Activated T-helper 1 cell treated with Interleukin-2 at 50 U/mL for 16 hours (primary cell): ENCODE measurements around the gene MITF.

Experiments used
- DNase-seq: peaks from one replicate; pipeline ENCODE4 v3.0.0-alpha.2; 2020; ENCODE audit warnings: low read depth

MITF gene

DNA sequence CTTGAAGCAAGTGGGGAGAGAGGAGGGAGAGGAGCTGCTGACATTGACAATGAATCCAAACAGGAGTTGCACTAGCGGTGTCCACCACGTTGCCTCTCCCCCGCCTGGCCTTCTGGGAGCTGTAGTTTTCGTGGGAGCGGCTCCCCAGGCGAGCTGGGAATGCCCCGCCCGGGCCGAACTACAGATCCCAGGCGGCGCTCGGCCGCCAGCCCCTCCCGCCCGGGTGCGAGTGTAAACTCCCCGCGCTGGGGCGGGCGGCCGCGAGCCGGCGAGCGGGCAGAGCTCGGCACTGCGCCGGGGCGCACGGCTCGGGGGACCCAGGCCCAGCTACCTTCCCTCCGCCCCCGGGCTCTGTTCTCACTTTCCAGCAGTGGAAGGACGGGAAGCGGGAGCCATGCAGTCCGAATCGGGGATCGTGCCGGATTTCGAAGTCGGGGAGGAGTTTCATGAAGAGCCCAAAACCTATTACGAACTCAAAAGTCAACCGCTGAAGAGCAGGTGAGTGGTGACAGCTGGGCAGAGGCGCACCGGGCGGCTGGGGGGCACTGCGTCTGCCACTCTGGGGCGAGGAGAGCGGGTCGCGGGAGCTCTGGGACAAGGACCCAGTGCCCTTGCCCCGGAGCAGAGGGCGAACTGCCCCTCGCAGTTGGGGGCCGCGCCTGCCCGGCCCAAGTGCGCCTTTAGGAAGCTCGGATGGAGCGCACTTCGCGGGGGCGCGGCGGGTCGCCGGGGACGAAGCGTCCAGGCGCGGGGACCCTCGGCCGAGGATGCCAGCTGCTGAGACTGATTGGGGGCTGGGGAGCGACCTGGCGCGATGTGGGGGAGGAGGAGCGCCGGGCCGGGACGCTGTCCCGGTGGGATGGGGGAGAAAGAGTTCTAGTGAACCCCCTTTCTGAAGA lies at the start of gene MITF:
Gene MITF, plus strand, starts transcription at position 261 of the 899 bp plus-strand sequence. Its CDS starts 134 bp downstream, at position 395.
- no peak for DNase-seq

- no peak for DNase-seq
Measured at GRCh38 chr3:69691860-69692259, 47.4 kb upstream of the MITF start.

DNA sequence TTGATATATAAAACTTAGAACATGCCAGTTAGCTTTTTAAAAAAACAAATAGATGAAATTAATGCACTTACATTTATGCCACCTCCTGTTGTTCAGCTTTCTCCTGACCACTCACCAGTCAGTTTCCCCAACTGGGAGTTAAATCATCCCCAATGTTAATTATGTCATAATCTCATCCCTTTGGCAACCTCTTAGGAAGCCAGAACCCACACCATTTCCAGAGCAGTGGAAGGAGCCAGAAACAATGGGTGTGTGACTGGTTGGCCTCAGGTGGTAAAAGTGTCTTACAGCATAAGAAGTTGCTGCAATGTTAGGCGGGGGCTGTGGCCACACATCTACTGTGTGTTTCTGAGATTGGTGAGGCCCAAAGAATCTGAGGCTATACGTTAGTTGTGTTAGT lies 46.5 kb upstream of the MITF start:
- DNase-seq, result no peak

DNA sequence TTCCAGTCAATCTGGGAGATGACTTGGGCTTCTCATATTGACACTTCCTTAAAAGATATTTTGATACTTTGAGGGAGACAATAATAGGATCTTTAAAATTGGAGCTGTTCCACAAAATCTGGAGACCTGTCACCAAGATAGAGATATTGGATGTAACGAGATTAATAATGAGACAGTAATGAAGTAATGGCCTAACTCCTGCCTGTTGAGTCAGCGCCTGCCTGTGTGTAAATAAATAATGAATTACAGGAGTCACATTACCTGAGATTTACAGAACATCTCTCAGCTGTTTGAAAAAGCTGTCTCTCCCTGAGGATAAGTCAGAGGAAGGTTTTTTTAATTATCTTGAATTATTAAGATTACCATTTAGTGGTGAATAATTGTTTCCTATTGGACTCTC lies 43.8 kb upstream of the MITF start:
- no peak for DNase-seq

GRCh38 chr3:69695933-69696332 lies 43.3 kb upstream of the MITF start:
- no peak for DNase-seq

- DNase-seq, result no peak
Measured at GRCh38 chr3:69696367-69696766, 42.9 kb upstream of the MITF start.

DNA sequence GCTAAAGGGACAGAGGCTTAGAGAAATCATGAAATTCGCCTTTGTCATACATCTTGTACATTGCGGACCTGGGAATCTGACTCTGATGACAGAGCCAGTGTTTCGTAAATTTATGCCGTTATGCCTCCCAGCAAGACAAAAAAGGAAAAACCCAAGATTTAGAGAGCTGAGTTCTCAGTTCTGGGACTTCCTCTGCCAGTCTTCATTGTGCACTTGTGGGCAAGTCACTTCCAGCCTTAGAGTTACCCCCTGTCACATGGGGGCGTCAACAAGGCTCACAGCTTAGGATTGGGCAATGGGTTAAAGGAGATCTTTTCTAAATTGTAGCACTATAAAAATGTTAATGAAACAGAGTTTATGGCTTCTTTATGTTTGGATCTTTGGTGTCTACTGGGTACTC lies 41.9 kb upstream of the MITF start:
- DNase-seq, result no peak

- DNase-seq, result no peak
Measured at GRCh38 chr3:69698728-69699127, 40.5 kb upstream of the MITF start.

DNA sequence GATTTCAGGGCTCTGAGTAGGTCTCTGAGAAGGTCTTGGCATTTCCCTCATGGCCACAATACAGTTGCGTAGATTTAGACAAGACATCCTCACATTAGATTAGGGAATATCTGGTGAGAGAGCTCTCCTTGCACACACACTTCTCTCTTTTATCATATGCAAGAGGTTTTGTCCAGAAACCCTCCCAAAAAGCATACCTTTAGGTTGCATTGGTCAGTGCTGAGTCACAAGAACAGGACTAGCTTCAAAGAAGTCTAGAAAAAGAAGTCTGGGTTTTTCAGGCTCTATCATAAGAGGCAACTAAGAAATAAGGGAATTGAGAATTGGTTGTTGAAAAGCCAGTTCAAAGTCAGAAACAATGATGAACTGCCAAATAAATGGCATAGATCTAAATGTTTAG lies 40.1 kb upstream of the MITF start:
- no peak for DNase-seq

DNA sequence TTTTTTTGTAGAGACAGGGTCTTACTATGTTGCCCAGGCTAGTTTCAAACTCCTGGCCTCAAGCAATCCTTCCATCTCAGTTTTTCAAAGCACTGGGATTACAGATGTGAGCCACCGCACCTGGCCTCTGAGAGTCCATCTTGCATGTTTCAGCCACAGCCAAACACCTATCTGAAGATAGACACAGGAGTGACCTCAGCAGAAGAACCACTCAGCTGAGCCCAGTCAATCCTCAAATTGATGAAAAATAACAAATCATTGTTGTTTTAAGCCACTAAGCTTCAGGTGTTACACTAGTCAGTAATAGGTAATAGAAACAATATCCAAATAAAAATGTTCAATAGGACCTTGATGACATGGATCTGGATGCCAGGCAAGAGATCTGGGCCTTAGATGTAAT lies 38.3 kb upstream of the MITF start:
- no peak for DNase-seq

DNA sequence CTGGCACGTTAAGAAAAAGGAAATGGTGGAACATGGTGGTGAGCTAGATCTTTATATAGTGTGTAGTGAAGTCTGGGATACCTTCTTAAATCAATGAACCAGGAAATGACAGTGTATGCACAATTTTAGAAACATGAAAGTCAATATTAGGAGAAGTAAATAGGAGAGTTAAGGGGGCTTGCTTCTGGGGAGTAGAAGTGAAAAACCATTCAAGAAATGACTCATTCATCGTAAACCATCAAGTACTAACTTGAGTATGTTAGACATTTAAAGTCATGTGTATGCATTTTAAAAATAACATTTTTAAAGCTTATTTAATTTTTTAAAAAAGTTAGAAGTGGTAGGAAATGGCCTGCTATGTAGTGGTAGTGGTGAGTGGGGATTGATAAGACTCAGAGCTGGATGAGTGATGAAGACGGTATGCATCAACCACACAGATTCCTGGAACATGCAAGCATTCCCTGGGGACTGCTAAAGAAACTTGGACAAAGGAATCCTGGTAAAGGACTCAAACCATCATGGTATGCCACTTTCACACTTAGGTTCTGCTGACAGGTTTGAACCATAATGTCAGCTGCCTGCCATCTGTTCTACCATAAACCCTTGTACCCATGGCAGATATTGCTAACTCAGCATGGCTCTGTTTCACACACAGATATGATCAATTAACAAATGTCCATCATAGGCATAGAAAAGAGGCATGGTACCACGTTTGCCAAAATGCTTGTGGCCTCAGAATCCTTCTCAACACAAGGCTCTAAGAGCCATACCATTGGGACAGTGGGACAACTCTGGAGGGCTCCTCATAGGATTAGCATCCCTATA lies 28.9 kb upstream of the MITF start:
- no peak for DNase-seq

GRCh38 chr3:69712269-69712668 lies 27.0 kb upstream of the MITF start:
- DNase-seq, result no peak

DNA sequence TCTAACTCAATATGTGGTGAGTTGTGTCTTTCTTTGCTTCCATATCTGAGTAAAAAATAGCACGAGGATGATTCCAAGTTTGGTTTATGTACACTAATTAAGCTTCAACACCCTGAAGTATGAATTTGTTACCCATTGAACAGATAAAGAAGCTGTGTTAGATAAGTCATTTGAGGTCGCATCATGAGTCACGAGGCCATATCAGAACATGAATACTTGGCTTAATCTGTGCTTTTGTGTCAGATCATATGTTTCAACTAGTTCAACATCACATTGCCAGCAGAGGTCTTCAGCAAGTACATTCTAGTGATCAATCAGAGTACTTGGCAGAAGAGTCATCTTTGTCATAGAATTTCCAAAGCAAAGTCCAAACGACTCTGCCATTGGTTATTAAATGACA lies 26.3 kb upstream of the MITF start:
- DNase-seq, result no peak

DNA sequence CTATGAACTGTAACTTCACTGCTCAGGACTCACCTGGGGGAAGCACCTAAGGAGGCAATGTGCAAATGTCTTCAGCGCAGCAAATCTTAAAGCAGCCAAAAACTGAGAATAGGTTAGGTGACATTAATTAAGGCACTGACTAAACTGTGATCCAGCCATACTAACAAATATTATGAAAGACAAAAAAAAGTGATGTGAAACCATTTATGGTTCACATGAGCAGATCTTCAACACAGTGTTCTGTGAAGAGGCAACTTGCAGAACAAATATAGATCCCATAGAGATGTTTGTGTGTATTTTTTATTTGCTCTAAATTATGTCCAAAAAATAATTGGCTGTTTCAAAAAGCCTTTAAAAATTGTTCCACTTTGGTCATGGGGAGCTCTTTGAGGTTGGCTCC lies 24.1 kb upstream of the MITF start:
- no peak for DNase-seq

- no peak for DNase-seq
Measured at GRCh38 chr3:69716119-69716518, 23.1 kb upstream of the MITF start.

DNA sequence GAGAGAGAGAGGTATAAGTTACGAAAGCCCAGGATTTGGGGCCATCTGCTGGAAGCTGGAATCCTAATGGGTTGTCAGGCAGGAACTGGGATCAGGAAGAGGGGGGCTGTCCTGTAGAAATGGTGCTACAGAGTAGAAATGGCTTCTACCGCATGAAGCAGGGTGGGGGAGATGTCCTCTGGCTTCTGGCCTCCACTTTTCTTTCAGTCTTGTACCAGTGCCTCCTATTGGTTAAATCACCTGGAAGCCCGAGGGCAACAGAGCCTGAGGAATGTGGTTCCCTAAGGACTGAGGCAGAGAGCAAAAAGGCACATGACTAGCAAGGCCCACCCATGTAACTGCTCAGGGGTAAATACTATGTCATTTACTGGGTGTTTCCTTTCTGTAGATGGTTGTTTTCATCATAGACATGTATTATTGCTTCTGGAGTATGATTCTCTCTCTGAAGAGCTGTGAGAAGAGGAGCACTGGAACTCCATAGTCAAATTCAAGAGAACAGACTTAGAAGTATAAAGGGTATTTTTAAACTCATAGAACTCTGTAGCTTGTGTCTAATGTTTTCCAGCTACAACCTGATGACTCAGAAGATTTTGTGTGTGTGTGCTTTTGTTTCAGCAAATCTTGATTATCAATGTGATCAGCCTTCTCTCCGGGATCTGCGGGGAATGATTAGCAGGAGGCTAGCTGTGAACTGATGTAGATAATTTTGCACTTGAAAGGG lies 20.2 kb upstream of the MITF start:
- no peak for DNase-seq

DNA sequence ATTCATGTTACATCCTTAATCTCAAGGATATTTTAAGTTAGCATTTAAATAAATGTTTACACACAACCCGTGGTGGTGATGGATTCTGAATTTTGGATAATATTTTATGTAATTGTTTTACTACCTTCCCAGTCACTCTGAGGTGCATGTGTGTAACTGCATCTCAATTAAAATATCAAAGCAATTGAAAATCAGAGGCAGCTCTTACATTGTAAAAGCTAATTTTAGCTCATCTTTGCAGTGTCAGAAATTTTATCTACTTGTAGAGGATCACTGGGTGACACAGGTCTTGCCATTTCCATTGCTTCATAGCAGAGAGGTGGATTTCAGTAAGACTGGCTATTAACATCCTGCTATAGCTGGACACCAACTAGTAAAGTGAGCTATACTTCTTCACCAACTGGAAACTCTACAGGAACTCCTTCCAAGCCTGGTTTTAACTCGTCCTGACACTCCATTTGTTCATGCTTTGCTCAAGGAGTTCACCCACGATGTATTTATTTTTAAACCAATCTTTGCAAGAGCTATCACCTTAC lies 19.6 kb upstream of the MITF start:
- no peak for DNase-seq

GRCh38 chr3:69720824-69721223 lies 18.4 kb upstream of the MITF start:
- no peak for DNase-seq

- no peak for DNase-seq
Measured at GRCh38 chr3:69723389-69723788, 15.9 kb upstream of the MITF start.

GRCh38 chr3:69724722-69725435 lies 14.4 kb upstream of the MITF start:
- DNase-seq, result no peak

DNA sequence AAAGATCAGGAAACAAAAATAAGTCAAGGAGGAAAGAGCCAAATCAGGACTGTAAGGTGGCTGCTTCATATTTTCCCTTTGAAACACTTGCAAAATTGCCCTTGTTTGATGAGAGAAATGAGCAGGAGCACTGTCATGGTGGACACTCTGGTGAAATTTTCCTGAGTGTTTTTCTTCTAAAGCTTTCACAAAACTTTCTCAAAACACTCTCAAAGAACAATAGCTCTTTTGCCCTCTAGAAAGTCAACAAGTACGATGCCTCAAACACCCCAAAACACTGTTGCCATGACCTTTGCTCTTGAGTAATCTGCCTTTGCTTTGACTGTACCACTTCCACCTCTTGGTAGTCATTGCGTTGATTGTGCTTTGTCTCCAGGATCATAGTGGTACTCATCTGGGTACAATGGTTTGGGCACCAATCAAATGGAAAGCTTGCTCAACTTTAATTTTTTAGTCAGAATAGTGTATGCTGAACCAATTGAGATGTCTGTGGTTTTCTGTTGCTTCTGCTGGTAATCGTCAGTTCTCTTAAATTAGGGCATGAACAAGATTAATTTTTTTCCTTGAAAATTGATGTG lies 13.2 kb upstream of the MITF start:
- no peak for DNase-seq
